ENCODE measurements around the gene ZNF726.

- TF ChIP-seq, protein P1, sequence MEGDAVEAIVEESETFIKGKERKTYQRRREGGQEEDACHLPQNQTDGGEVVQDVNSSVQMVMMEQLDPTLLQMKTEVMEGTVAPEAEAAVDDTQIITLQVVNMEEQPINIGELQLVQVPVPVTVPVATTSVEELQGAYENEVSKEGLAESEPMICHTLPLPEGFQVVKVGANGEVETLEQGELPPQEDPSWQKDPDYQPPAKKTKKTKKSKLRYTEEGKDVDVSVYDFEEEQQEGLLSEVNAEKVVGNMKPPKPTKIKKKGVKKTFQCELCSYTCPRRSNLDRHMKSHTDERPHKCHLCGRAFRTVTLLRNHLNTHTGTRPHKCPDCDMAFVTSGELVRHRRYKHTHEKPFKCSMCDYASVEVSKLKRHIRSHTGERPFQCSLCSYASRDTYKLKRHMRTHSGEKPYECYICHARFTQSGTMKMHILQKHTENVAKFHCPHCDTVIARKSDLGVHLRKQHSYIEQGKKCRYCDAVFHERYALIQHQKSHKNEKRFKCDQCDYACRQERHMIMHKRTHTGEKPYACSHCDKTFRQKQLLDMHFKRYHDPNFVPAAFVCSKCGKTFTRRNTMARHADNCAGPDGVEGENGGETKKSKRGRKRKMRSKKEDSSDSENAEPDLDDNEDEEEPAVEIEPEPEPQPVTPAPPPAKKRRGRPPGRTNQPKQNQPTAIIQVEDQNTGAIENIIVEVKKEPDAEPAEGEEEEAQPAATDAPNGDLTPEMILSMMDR (IDR thresholded peaks at IDR 0.05) = no peak
- no peak for TF ChIP-seq EZH2 (IDR thresholded peaks at IDR 0.05; ENCODE audit: borderline replicate concordance, insufficient read depth, low read depth, low read length, poor library complexity, severe bottlenecking)
Observed at GRCh38 chr19:23908165-23908564, 6.5 kb upstream of the ZNF726 start.
